ENCODE results near the gene RAB1A.

Gene RAB1A

GRCh38 chr2:65093211-65093610 is 36.7 kb downstream of the RAB1A start:
- DNase-seq (ENCODE audit: low read depth, low spot score), result no peak

- no peak for DNase-seq (ENCODE audit: low read depth, low spot score)
Measured at GRCh38 chr2:65092791-65093190, 37.1 kb downstream of the RAB1A start.

GRCh38 chr2:65085148-65085547 is 44.8 kb downstream of the RAB1A start:
- DNase-seq (ENCODE audit: low read depth, low spot score), result no peak

GRCh38 chr2:65081232-65081685 is 48.6 kb downstream of the RAB1A start:
- DNase-seq (ENCODE audit: low read depth, low spot score), result no peak

- DNase-seq (ENCODE audit: low read depth, low spot score), result no peak
Measured at GRCh38 chr2:65079017-65079416, 50.9 kb downstream of the RAB1A start.

GRCh38 chr2:65077898-65078297 is 52.0 kb downstream of the RAB1A start:
- no peak for DNase-seq (ENCODE audit: low read depth, low spot score)

- no peak for DNase-seq (ENCODE audit: low read depth, low spot score)
Measured at GRCh38 chr2:65076345-65076710, 53.6 kb downstream of the RAB1A start.

GRCh38 chr2:65075605-65076344 is 54.1 kb downstream of the RAB1A start:
- peak; percentile 74 for DNase-seq (ENCODE audit: low read depth, low spot score)

GRCh38 chr2:65075176-65075575 is 54.7 kb downstream of the RAB1A start:
- DNase-seq (ENCODE audit: low read depth, low spot score), result no peak

- no peak for DNase-seq (ENCODE audit: low read depth, low spot score)
Measured at GRCh38 chr2:65073879-65074565, 55.9 kb downstream of the RAB1A start.

GRCh38 chr2:65072181-65072970 is 57.5 kb downstream of the RAB1A start:
- no peak for DNase-seq (ENCODE audit: low read depth, low spot score)

- peak; percentile 58 for DNase-seq (ENCODE audit: low read depth, low spot score)
Measured at GRCh38 chr2:65071499-65072180, 58.3 kb downstream of the RAB1A start.

- DNase-seq (ENCODE audit: low read depth, low spot score), result no peak
Measured at GRCh38 chr2:65070856-65071255, 59.0 kb downstream of the RAB1A start.

GRCh38 chr2:65070172-65070830 is 59.6 kb downstream of the RAB1A start:
- peak; percentile 28 for DNase-seq (ENCODE audit: low read depth, low spot score)

GRCh38 chr2:65069439-65069824 is 60.5 kb downstream of the RAB1A start:
- DNase-seq (ENCODE audit: low read depth, low spot score), result no peak

- DNase-seq (ENCODE audit: low read depth, low spot score), result no peak
Measured at GRCh38 chr2:65067806-65068553, 61.9 kb downstream of the RAB1A start.

GRCh38 chr2:65064728-65065552 is 65.0 kb downstream of the RAB1A start:
- peak; percentile 60 for DNase-seq (ENCODE audit: low read depth, low spot score)

GRCh38 chr2:65062843-65063825 is 66.8 kb downstream of the RAB1A start:
- no peak for DNase-seq (ENCODE audit: low read depth, low spot score)

Measured in ELF-1 (cell line).